ENCODE results near the gene PHEX. TPM values are rescaled to one million over a fixed set of nuclear protein-coding genes. Genes with fewer than 3 reads are reported as not detected.

Gene PHEX
- total RNA-seq, 1 experiment from 2014 or later = 0.27 TPM

- no peak overlapping the region for H3K9ac ChIP-seq (ENCODE audit: low read length)
- H3K4me3 ChIP-seq (replicated peaks in 1 of 2; ENCODE audit: low read depth in 1 of 2, low read length in 2 of 2) = no peak overlapping the region
- H3K9me2 ChIP-seq (ENCODE audit: insufficient read depth) = no peaks in the 10 kb centered on the region
- RAD21 ChIA-PET (ENCODE audit: low non-redundant PET in 1 of 2, low total read pairs in 2 of 2, uncharacterized antibody in 2 of 2, unreplicated experiment in 2 of 2) = no interaction called here
- intact Hi-C loops (cut with micrococcal nuclease) = no loop called here
- H3K4me1 ChIP-seq (ENCODE audit: control insufficient read depth in 1 of 2, insufficient read depth in 2 of 2, low read length in 2 of 2) = no peaks in the 10 kb centered on the region
- H2AFZ ChIP-seq (ENCODE audit: low read depth, low read length, poor library complexity, severe bottlenecking) = no peak overlapping the region
- H4K20me1 ChIP-seq (ENCODE audit: insufficient read depth) = no peaks in the 10 kb centered on the region
- CTCF ChIA-PET = no interaction called here
- TF ChIP-seq FOSL1 (IDR thresholded peaks at IDR 0.05; ENCODE audit: low read depth) = no peak
- no peak for TF ChIP-seq POLR2AphosphoS5 (IDR thresholded peaks at IDR 0.05; ENCODE audit: low read depth, low read length)
- no peak for TF ChIP-seq JUND (IDR thresholded peaks at IDR 0.05)
- TF ChIP-seq CBX3 (IDR thresholded peaks at IDR 0.05; ENCODE audit: low read depth) = no peak
- no peak for TF ChIP-seq SRF (IDR thresholded peaks at IDR 0.05; ENCODE audit: low read depth)
- TF ChIP-seq CTCF (IDR thresholded peaks at IDR 0.05 in 2 of 3, conservative IDR thresholded peaks at IDR 0.05 in 1 of 3; ENCODE audit: borderline replicate concordance in 1 of 3, insufficient read depth in 1 of 3, low read depth in 2 of 3, low read length in 2 of 3) = no peak
- no peak for TF ChIP-seq SIN3A (IDR thresholded peaks at IDR 0.05; ENCODE audit: low read depth)
- TF ChIP-seq TCF7L2 (IDR thresholded peaks at IDR 0.05; ENCODE audit: borderline replicate concordance, extremely low read depth, insufficient read depth, insufficient read length) = no peak
- no peak for TF ChIP-seq ELF1 (IDR thresholded peaks at IDR 0.05; ENCODE audit: borderline replicate concordance, low read depth)
- no peak for TF ChIP-seq ZFX (IDR thresholded peaks at IDR 0.05)
- POLR2A ChIA-PET = no interaction called here
- no peak overlapping the region for H3K4me2 ChIP-seq (ENCODE audit: low read length)
- BruUV-seq (replicated peaks) = no TSS peak
- no peak overlapping the region for H3K27ac ChIP-seq (ENCODE audit: low read depth, low read length)
- DNase-seq (ENCODE audit: low read depth, low spot score) (no peak), ATAC-seq (no peak)
- no peaks in the 10 kb centered on the region for H3K9me3 ChIP-seq (ENCODE audit: control insufficient read depth in 1 of 2, insufficient read depth in 1 of 2, low read depth in 1 of 2, low read length in 2 of 2)
- no peaks in the 10 kb centered on the region for H3K27me3 ChIP-seq (ENCODE audit: insufficient read depth, low read length)
- no peaks in the 10 kb centered on the region for H3K79me2 ChIP-seq (ENCODE audit: insufficient read depth, low read length)
- H3K36me3 ChIP-seq (ENCODE audit: control insufficient read depth in 1 of 2, insufficient read depth in 2 of 2, low read length in 2 of 2) = no peaks in the 10 kb centered on the region; a peak in 2 of 4 replicates
Observed at GRCh38 chrX:21998037-21998436, 34.1 kb upstream of the PHEX start.

- ChIA-PET CTCF (no interaction called here), POLR2A (no interaction called here), RAD21 (ENCODE audit: low non-redundant PET in 1 of 2, low total read pairs in 2 of 2, uncharacterized antibody in 2 of 2, unreplicated experiment in 2 of 2) (no interaction called here)
- Histone ChIP-seq H2AFZ (ENCODE audit: low read depth, low read length, poor library complexity, severe bottlenecking) (no peak overlapping the region), H3K4me3 (replicated peaks in 1 of 2; ENCODE audit: low read depth in 1 of 2, low read length in 2 of 2) (no peak overlapping the region), H4K20me1 (ENCODE audit: insufficient read depth) (no peaks in the 10 kb centered on the region), H3K36me3 (ENCODE audit: control insufficient read depth in 1 of 2, insufficient read depth in 2 of 2, low read length in 2 of 2) (no peaks in the 10 kb centered on the region), H3K9me3 (ENCODE audit: control insufficient read depth in 1 of 2, insufficient read depth in 1 of 2, low read depth in 1 of 2, low read length in 2 of 2) (no peaks in the 10 kb centered on the region), H3K9ac (ENCODE audit: low read length) (no peak overlapping the region), H3K27ac (ENCODE audit: low read depth, low read length) (no peak overlapping the region), H3K79me2 (ENCODE audit: insufficient read depth, low read length) (no peaks in the 10 kb centered on the region), H3K27me3 (ENCODE audit: insufficient read depth, low read length) (no peaks in the 10 kb centered on the region), H3K9me2 (ENCODE audit: insufficient read depth) (no peaks in the 10 kb centered on the region), H3K4me2 (ENCODE audit: low read length) (no peak overlapping the region), H3K4me1 (ENCODE audit: control insufficient read depth in 1 of 2, insufficient read depth in 2 of 2, low read length in 2 of 2) (no peaks in the 10 kb centered on the region)
- DNase-seq (ENCODE audit: low read depth, low spot score) (no peak), ATAC-seq (no peak)
- no TSS peak for BruUV-seq (replicated peaks)
- intact Hi-C loops (cut with micrococcal nuclease) = no loop called here
- TF ChIP-seq SRF (IDR thresholded peaks at IDR 0.05; ENCODE audit: low read depth) (no peak), RAD21 (IDR thresholded peaks at IDR 0.05; ENCODE audit: low read depth) (no peak), EZH2 (IDR thresholded peaks at IDR 0.05) (no peak), CEBPB (IDR thresholded peaks at IDR 0.05; ENCODE audit: low read depth) (no peak), TCF7L2 (IDR thresholded peaks at IDR 0.05; ENCODE audit: borderline replicate concordance, extremely low read depth, insufficient read depth, insufficient read length) (no peak), SIN3A (IDR thresholded peaks at IDR 0.05; ENCODE audit: low read depth) (no peak), YY1 (IDR thresholded peaks at IDR 0.05; ENCODE audit: extremely low read depth, insufficient replicate concordance, low read depth, low read length) (no peak), ZNF274 (IDR thresholded peaks at IDR 0.05; ENCODE audit: low read depth, low read length) (no peak), CBX3 (IDR thresholded peaks at IDR 0.05; ENCODE audit: low read depth) (no peak), JUND (IDR thresholded peaks at IDR 0.05) (no peak), SP1 (IDR thresholded peaks at IDR 0.05; ENCODE audit: low read depth) (no peak), REST (IDR thresholded peaks at IDR 0.05; ENCODE audit: low read depth) (no peak)
Observed at GRCh38 chrX:22004866-22005265, 27.3 kb upstream of the PHEX start.

All from HCT116 (cell line).